ENCODE data around the gene CDH13. TPM values are rescaled to one million over a fixed set of nuclear protein-coding genes. Genes with fewer than 3 reads are reported as not detected.

CDH13 gene
- total and polyA plus RNA-seq, 10 of the 15 experiments (the other 5 are each of a cell fraction or from before 2014, with no cell fraction given) = under 0.01 to 0.05 TPM; not detected in 8

DNA sequence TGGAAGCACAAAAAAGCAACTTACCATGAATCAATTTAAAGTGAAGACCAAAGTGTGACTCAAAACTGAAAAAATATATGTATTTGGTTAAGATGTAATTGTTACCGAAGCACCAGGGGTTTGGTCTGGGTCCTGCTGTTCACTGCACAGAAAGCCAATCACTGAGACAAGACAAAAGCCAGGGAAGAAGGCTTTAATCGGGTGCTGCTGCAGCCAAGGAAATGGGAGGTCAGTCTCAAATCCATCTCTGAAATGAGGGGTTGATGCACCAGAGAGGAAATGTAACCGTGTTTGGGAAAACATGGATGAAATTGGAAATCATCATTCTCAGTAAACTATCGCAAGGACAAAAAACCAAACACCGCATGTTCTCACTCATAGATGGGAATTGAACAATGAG, 1107.4 kb downstream of the CDH13 start:
- ChIA-PET CTCF (no interaction called here), RAD21 (ENCODE audit: unreplicated experiment) (no interaction called here), SMC1A (ENCODE audit: uncharacterized antibody, unreplicated experiment) (no interaction called here), POLR2A (interaction anchor here (0.7 kb wide), 1 partner anchor 368 kb away, joined by 3 read pairs; no protein-coding TSS in a partner anchor)
- FAIRE-seq (no peak), DNase-seq (ENCODE audit: low read depth, low spot score) (no peak), ATAC-seq (no peak)
- no peak overlapping the region for H3K9ac ChIP-seq (ENCODE audit: control insufficient read depth, insufficient read depth, low read length)
- no peaks in the 10 kb centered on the region for H3K36me3 ChIP-seq (ENCODE audit: control insufficient read depth in 2 of 2, insufficient read depth in 2 of 2, low read length in 1 of 2)
- no peaks in the 10 kb centered on the region for H3K4me1 ChIP-seq (ENCODE audit: control insufficient read depth, insufficient read depth, low read length)
- no TSS peak for BruUV-seq (replicated peaks)
- peaks cover 2% of the 10 kb centered on the region; the same call in 2 of the 3 replicates for H3K9me3 ChIP-seq (replicated peaks; ENCODE audit: control insufficient read depth, insufficient read depth, low read length)
- no peak overlapping the region for H2AFZ ChIP-seq (ENCODE audit: control insufficient read depth, low read depth, low read length)
- H3K27ac ChIP-seq (ENCODE audit: control insufficient read depth, insufficient read depth) = no peak overlapping the region
- no peaks in the 10 kb centered on the region for H3K79me2 ChIP-seq (ENCODE audit: control insufficient read depth, insufficient read depth, low read length)
- no peak overlapping the region for H3K4me3 ChIP-seq
- intact Hi-C loops (cut with micrococcal nuclease; ENCODE audit: unreplicated experiment) (no loop called here), in situ Hi-C loops (cut with MboI) (no loop called here)
- 44% methylated on average over 5 of the region's 5 CpGs for WGBS (ENCODE audit: insufficient coverage, insufficient replicate concordance, low lambda C conversion rate, missing lambda C conversion rate)
- no peaks in the 10 kb centered on the region for H4K20me1 ChIP-seq (ENCODE audit: control insufficient read depth, insufficient read depth)
- H3K4me2 ChIP-seq (ENCODE audit: control insufficient read depth, insufficient read depth) = no peak overlapping the region
- H3K27me3 ChIP-seq (replicated peaks in 1 of 2; ENCODE audit: control insufficient read depth in 2 of 2, insufficient read depth in 2 of 2, low read length in 1 of 2) = no peaks in the 10 kb centered on the region
- TF ChIP-seq ZBTB11 (CRISPR knock-in tag; IDR thresholded peaks at IDR 0.05) (no peak), CHD2 (IDR thresholded peaks at IDR 0.05; ENCODE audit: borderline replicate concordance, low read depth, low read length) (no peak), HDGF (IDR thresholded peaks at IDR 0.05) (no peak), ZZZ3 (IDR thresholded peaks at IDR 0.05; ENCODE audit: control insufficient read depth, insufficient read length, low read depth) (no peak), KDM1A (IDR thresholded peaks at IDR 0.05; ENCODE audit: borderline replicate concordance) (no peak), NFXL1 (IDR thresholded peaks at IDR 0.05; ENCODE audit: borderline replicate concordance) (no peak), SP1 (IDR thresholded peaks at IDR 0.05; ENCODE audit: low read depth, low read length) (no peak), RBBP5 (conservative IDR thresholded peaks at IDR 0.05) (no peak), FOXM1 (IDR thresholded peaks at IDR 0.05; ENCODE audit: low read depth, low read length) (no peak), RUNX3 (IDR thresholded peaks at IDR 0.05; ENCODE audit: low read length) (no peak), SMAD1 (IDR thresholded peaks at IDR 0.05; ENCODE audit: low read depth, partially characterized antibody) (no peak)
- TF ChIP-seq, protein P1, sequence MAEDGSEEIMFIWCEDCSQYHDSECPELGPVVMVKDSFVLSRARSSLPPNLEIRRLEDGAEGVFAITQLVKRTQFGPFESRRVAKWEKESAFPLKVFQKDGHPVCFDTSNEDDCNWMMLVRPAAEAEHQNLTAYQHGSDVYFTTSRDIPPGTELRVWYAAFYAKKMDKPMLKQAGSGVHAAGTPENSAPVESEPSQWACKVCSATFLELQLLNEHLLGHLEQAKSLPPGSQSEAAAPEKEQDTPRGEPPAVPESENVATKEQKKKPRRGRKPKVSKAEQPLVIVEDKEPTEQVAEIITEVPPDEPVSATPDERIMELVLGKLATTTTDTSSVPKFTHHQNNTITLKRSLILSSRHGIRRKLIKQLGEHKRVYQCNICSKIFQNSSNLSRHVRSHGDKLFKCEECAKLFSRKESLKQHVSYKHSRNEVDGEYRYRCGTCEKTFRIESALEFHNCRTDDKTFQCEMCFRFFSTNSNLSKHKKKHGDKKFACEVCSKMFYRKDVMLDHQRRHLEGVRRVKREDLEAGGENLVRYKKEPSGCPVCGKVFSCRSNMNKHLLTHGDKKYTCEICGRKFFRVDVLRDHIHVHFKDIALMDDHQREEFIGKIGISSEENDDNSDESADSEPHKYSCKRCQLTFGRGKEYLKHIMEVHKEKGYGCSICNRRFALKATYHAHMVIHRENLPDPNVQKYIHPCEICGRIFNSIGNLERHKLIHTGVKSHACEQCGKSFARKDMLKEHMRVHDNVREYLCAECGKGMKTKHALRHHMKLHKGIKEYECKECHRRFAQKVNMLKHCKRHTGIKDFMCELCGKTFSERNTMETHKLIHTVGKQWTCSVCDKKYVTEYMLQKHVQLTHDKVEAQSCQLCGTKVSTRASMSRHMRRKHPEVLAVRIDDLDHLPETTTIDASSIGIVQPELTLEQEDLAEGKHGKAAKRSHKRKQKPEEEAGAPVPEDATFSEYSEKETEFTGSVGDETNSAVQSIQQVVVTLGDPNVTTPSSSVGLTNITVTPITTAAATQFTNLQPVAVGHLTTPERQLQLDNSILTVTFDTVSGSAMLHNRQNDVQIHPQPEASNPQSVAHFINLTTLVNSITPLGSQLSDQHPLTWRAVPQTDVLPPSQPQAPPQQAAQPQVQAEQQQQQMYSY (CRISPR knock-in tag; IDR thresholded peaks at IDR 0.05) = no peak
- TF ChIP-seq, protein P2, sequence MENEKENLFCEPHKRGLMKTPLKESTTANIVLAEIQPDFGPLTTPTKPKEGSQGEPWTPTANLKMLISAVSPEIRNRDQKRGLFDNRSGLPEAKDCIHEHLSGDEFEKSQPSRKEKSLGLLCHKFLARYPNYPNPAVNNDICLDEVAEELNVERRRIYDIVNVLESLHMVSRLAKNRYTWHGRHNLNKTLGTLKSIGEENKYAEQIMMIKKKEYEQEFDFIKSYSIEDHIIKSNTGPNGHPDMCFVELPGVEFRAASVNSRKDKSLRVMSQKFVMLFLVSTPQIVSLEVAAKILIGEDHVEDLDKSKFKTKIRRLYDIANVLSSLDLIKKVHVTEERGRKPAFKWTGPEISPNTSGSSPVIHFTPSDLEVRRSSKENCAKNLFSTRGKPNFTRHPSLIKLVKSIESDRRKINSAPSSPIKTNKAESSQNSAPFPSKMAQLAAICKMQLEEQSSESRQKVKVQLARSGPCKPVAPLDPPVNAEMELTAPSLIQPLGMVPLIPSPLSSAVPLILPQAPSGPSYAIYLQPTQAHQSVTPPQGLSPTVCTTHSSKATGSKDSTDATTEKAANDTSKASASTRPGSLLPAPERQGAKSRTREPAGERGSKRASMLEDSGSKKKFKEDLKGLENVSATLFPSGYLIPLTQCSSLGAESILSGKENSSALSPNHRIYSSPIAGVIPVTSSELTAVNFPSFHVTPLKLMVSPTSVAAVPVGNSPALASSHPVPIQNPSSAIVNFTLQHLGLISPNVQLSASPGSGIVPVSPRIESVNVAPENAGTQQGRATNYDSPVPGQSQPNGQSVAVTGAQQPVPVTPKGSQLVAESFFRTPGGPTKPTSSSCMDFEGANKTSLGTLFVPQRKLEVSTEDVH (IDR thresholded peaks at IDR 0.05; ENCODE audit: low read depth, partially characterized antibody) = no peak
